Brain microvascular endothelial cell (primary cell): ENCODE measurements around the gene ARX.

Source experiments
- DNase-seq: peaks from one replicate; pipeline ENCODE4 v3.0.0-alpha.2; 2020
- H3K27ac ChIP-seq: fragments of 250-450 bp; sonication (Bioruptor Pico); 2 replicates; pipeline ENCODE4 v1.5.1; 2020; ENCODE audit warnings: mild to moderate bottlenecking, moderate library complexity
- H3K27me3 ChIP-seq: fragments of 250-450 bp; sonication (Bioruptor Pico); replicated peaks from 2 replicates; pipeline ENCODE4 v1.5.1; 2020; ENCODE audit warnings: mild to moderate bottlenecking
- H3K36me3 ChIP-seq: fragments of 250-450 bp; sonication (Bioruptor Pico); replicated peaks from 2 replicates; pipeline ENCODE4 v1.5.1; 2020; ENCODE audit warnings: mild to moderate bottlenecking
- H3K4me3 ChIP-seq: 2 replicates; pipeline ENCODE4 v1.5.1; 2011; ENCODE audit warnings: low read depth, mild to moderate bottlenecking, control low read depth, low read length, moderate library complexity
- CTCF ChIP-seq: IDR thresholded peaks from 2 replicates; pipeline ENCODE4 v1.5.1; 2011; ENCODE audit warnings: low read depth, mild to moderate bottlenecking, moderate library complexity, low read length, control low read depth, inconsistent platforms; ENCODE audit errors: missing control alignments
- in situ Hi-C: cut with HindIII; loops from 2 replicates; pipeline ENCODE4 v1.10.0; 2017; ENCODE audit warnings: low sequenced_read_pairs, low pct_ligation_motif_present

Gene ARX

DNA sequence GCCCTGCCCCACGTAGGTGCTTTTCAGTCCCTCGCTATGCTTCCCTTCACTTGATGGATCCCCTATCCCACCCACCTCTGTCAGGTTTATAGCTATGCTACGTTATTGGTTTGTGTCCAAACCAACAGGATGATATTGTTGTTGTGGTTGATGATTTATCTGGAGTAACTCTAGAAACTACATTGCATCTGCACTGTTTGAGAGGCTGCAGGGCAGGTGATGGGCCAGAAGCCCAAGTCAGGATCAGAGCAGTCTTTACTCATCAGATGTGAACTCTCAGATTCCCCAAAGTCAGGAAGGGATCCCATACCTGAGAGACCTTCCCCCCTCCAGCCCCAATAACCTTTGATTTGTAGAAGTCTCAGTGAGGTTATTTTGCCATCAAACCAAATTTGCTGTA, 34.7 kb downstream of the ARX start:
- no peak for TF ChIP-seq CTCF
- H3K36me3 ChIP-seq: no peaks in the 10 kb centered on the region
- H3K27ac ChIP-seq: no peak overlapping the region
- no peak overlapping the region for H3K4me3 ChIP-seq
- H3K27me3 ChIP-seq: no peaks in the 10 kb centered on the region
- in situ Hi-C loops: no loop called here
- DNase-seq: no peak

GRCh38 chrX:24979081-24979480, 36.7 kb downstream of the ARX start:
- in situ Hi-C loops: no loop called here
- no peak for DNase-seq
- TF ChIP-seq CTCF: no peak

GRCh38 chrX:24969812-24970211, 46.0 kb downstream of the ARX start:
- Histone ChIP-seq H3K36me3 (no peaks in the 10 kb centered on the region), H3K4me3 (no peak overlapping the region), H3K27me3 (no peaks in the 10 kb centered on the region), H3K27ac (no peak overlapping the region)
- no peak for DNase-seq
- in situ Hi-C loops: no loop called here
- TF ChIP-seq CTCF: no peak

More at GRCh38 chrX:24979081-24979480, 36.7 kb downstream of the ARX start:
- no peaks in the 10 kb centered on the region for H3K27me3 ChIP-seq
- H3K27ac ChIP-seq: no peak overlapping the region
- H3K4me3 ChIP-seq: no peak overlapping the region
- H3K36me3 ChIP-seq: no peaks in the 10 kb centered on the region

- Histone ChIP-seq H3K27me3 (no peaks in the 10 kb centered on the region), H3K4me3 (no peak overlapping the region), H3K27ac (no peak overlapping the region), H3K36me3 (no peaks in the 10 kb centered on the region)
- in situ Hi-C loops: no loop called here
- TF ChIP-seq CTCF: no peak
- DNase-seq: no peak
Measured at GRCh38 chrX:24965372-24965771, 50.4 kb downstream of the ARX start.

DNA sequence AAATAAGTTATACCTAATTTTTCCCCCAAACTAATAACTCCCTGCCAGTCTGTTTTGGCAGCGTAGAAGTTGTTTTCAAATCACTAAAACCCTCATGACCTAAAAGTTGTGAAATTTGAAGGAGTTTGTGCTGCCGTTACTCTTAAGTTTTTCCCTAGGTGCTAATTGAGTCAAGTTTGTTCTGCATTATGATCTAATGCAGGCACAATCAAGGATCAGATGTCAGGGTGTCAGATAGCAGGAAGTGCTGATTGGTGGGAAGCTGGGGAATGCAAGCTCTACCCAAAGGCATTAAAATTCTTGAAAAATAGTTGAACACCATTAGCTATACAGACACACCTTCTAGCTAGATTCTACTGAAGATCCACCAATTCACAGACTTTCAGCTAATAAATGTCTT, 51.9 kb downstream of the ARX start:
- no peak for TF ChIP-seq CTCF
- no peaks in the 10 kb centered on the region for H3K36me3 ChIP-seq
- in situ Hi-C loops: no loop called here
- no peak overlapping the region for H3K27ac ChIP-seq
- H3K4me3 ChIP-seq: no peak overlapping the region
- DNase-seq: no peak
- no peaks in the 10 kb centered on the region for H3K27me3 ChIP-seq

- Histone ChIP-seq H3K27me3 (no peaks in the 10 kb centered on the region), H3K27ac (no peak overlapping the region), H3K4me3 (no peak overlapping the region), H3K36me3 (no peaks in the 10 kb centered on the region)
- no peak for TF ChIP-seq CTCF
- in situ Hi-C loops: no loop called here
- no peak for DNase-seq
Measured at GRCh38 chrX:24961809-24962208, 54.0 kb downstream of the ARX start.
